Suprapubic skin (tissue), 3 donors: Measurements from ENCODE around the gene CSAD.

Source experiments
- CTCF ChIP-seq, 2 donors: fragments of 200-600 bp in 1 of 2; fragments of 450-650 bp in 1 of 2; sonication (generic) in 1 of 2; IDR thresholded peaks; one replicate each; pipeline ENCODE4 v1.5.1; 2016 to 2019; ENCODE audit warnings: antibody characterized with exemption in 2 of 2, mild to moderate bottlenecking in 1 of 2, moderate library complexity in 1 of 2
- POLR2AphosphoS5 ChIP-seq, 3 donors: sonication (generic); formaldehyde crosslinking; IDR thresholded peaks; one replicate each; pipeline ENCODE4 v1.6.1; 2017; ENCODE audit warnings: antibody characterized with exemption in 3 of 3

- TF ChIP-seq POLR2AphosphoS5 (IDR thresholded peaks at IDR 0.05) (no peak), CTCF (IDR thresholded peaks at IDR 0.05) (no peak)
These were observed 11.3 kb upstream of the CSAD start for GRCh38 chr12:53191885-53192530.
